Liver (tissue), 9 donors: Measurements from ENCODE around the gene PCDHA6. TPM values are rescaled to one million over a fixed set of nuclear protein-coding genes. Genes with fewer than 3 reads are reported as not detected.
A peak's percentile ranks its signal among the peaks of the same experiment; 100 is the strongest.
"Not testable (repeated sequence)": the region's sequence is repeated elsewhere in the genome, so short reads cannot be mapped to it uniquely, and the experiment has no call there.

ENCODE experiments used
- DNase-seq: peaks from one replicate; pipeline ENCODE4 v3.0.0-alpha.2; 2017; ENCODE audit warnings: low spot score
- H3K27ac ChIP-seq, 2 donors: one replicate each; pipeline ENCODE4 v1.7.0; 2013; ENCODE audit warnings: inconsistent platforms in 2 of 2, low read length in 2 of 2, control low read depth in 1 of 2, low read depth in 1 of 2, mild to moderate bottlenecking in 1 of 2
- H3K27me3 ChIP-seq, 4 donors: one replicate each; pipeline versions ENCODE4 v1.6.1 to v1.7.0; 2013; ENCODE audit warnings: low read length in 3 of 4, inconsistent platforms in 1 of 4, mild to moderate bottlenecking in 1 of 4, moderate library complexity in 1 of 4; ENCODE audit not compliant: control insufficient read depth in 4 of 4, insufficient read depth in 4 of 4
- H3K36me3 ChIP-seq, 4 donors: one replicate each; pipeline versions ENCODE4 v1.6.1 to v1.7.0; 2013; ENCODE audit warnings: low read length in 3 of 4, mild to moderate bottlenecking in 3 of 4, low read depth in 1 of 4, moderate library complexity in 1 of 4; ENCODE audit not compliant: control insufficient read depth in 4 of 4, insufficient read depth in 3 of 4
- H3K4me1 ChIP-seq, 4 donors: one replicate each; pipeline versions ENCODE4 v1.6.1 to v1.7.0; 2013; ENCODE audit warnings: low read length in 3 of 4, mild to moderate bottlenecking in 3 of 4, moderate library complexity in 1 of 4; ENCODE audit not compliant: control insufficient read depth in 4 of 4, insufficient read depth in 4 of 4
- H3K4me3 ChIP-seq, 3 donors: one replicate each; pipeline versions ENCODE4 v1.6.1 to v1.7.0; 2013; ENCODE audit warnings: low read length in 3 of 3, control low read depth in 1 of 3, low read depth in 1 of 3, mild to moderate bottlenecking in 1 of 3
- H3K9ac ChIP-seq, 2 donors: one replicate each; pipeline ENCODE4 v1.7.0; 2013; ENCODE audit warnings: low read length in 2 of 2, mild to moderate bottlenecking in 2 of 2, moderate library complexity in 2 of 2, control low read depth in 1 of 2, low read depth in 1 of 2
- H3K9me3 ChIP-seq, 4 donors: one replicate each; pipeline versions ENCODE4 v1.6.1 to v1.7.0; 2013; ENCODE audit warnings: low read length in 3 of 4; ENCODE audit not compliant: control insufficient read depth in 4 of 4
- ATF3 ChIP-seq: IDR thresholded peaks from 2 replicates; pipeline ENCODE4 v1.6.1; 2016; ENCODE audit warnings: antibody characterized with exemption
- CTCF ChIP-seq: fragments of 150-350 bp; IDR thresholded peaks from 2 replicates; pipeline ENCODE4 v1.5.1; 2017; ENCODE audit warnings: improper control_type of control experiment, low read depth, low read length; ENCODE audit not compliant: missing input control
- FOXA1 ChIP-seq: IDR thresholded peaks from 2 replicates; pipeline ENCODE4 v1.6.1; 2016; ENCODE audit warnings: antibody characterized with exemption
- FOXA2 ChIP-seq: IDR thresholded peaks from 2 replicates; pipeline ENCODE4 v1.6.1; 2016; ENCODE audit warnings: antibody characterized with exemption
- HNF4G ChIP-seq: IDR thresholded peaks from 2 replicates; pipeline ENCODE4 v1.6.1; 2016; ENCODE audit warnings: antibody characterized with exemption
- JUND ChIP-seq, 2 donors: IDR thresholded peaks; 2 replicates each; pipeline ENCODE4 v1.6.1; 2016; ENCODE audit warnings: antibody characterized with exemption in 2 of 2
- NR2F2 ChIP-seq: IDR thresholded peaks from 2 replicates; pipeline ENCODE4 v1.6.1; 2016; ENCODE audit warnings: antibody characterized with exemption
- RAD21 ChIP-seq, 2 donors: IDR thresholded peaks; 2 replicates each; pipeline ENCODE4 v1.6.1; 2016; ENCODE audit warnings: antibody characterized with exemption in 2 of 2, mild to moderate bottlenecking in 2 of 2
- REST ChIP-seq: IDR thresholded peaks from 2 replicates; pipeline ENCODE4 v1.6.1; 2016; ENCODE audit warnings: antibody characterized with exemption, mild to moderate bottlenecking
- RXRA ChIP-seq, 2 donors: IDR thresholded peaks; 2 replicates each; pipeline ENCODE4 v1.6.1; 2017 to 2018; ENCODE audit warnings: antibody characterized with exemption in 2 of 2, mild to moderate bottlenecking in 1 of 2
- SP1 ChIP-seq: IDR thresholded peaks from 2 replicates; pipeline ENCODE4 v1.6.1; 2018; ENCODE audit warnings: antibody characterized with exemption, mild to moderate bottlenecking
- TAF1 ChIP-seq: conservative IDR thresholded peaks from 2 replicates; pipeline ENCODE4 v1.6.1; 2016; ENCODE audit warnings: antibody characterized with exemption, mild to moderate bottlenecking
- YY1 ChIP-seq: IDR thresholded peaks from 2 replicates; pipeline ENCODE4 v1.6.1; 2016; ENCODE audit warnings: antibody characterized with exemption, mild to moderate bottlenecking
- WGBS: extraction: QIAGEN DNeasy Blood & Tissue Kit; methylation state at CpG from one replicate; pipeline ENCODE4 v1.1.7; 2013; 5-methylcytosine and 5-hydroxymethylcytosine counted together
- polyA plus RNA-seq, 2 donors: library from polyadenylated mRNA; stranded (reverse) in 1 of 2; unstranded in 1 of 2; fragments of 200-250 nt in 1 of 2; fragments of >200 nt in 1 of 2; fragmentation: Nextera tagmentation in 1 of 2; extraction: Ambion mirVana in 1 of 2; gene quantifications; one replicate each; pipeline versions ENCODE4 v1.2.1 to v1.2.3, GENCODE V29; 2013 to 2015
- total RNA-seq, 2 donors: library from RNA; depleted of rRNA; stranded (reverse); fragments of >200 nt; gene quantifications; one replicate each; pipeline ENCODE4 v1.2.3, GENCODE V29; 2014
- TF ChIP-seq, protein P1 (sequence below): IDR thresholded peaks from 2 replicates; pipeline ENCODE4 v1.6.1; 2016; ENCODE audit warnings: antibody characterized with exemption
- donor health status: healthy.
- donor health status: healthy.
- donor health status: healthy.
- donor health status: healthy.
- donor health status: healthy.

The PCDHA6 gene
- total and polyA plus RNA-seq, 4 donors: 0.02 to 0.08 TPM; not detected in 2

DNA sequence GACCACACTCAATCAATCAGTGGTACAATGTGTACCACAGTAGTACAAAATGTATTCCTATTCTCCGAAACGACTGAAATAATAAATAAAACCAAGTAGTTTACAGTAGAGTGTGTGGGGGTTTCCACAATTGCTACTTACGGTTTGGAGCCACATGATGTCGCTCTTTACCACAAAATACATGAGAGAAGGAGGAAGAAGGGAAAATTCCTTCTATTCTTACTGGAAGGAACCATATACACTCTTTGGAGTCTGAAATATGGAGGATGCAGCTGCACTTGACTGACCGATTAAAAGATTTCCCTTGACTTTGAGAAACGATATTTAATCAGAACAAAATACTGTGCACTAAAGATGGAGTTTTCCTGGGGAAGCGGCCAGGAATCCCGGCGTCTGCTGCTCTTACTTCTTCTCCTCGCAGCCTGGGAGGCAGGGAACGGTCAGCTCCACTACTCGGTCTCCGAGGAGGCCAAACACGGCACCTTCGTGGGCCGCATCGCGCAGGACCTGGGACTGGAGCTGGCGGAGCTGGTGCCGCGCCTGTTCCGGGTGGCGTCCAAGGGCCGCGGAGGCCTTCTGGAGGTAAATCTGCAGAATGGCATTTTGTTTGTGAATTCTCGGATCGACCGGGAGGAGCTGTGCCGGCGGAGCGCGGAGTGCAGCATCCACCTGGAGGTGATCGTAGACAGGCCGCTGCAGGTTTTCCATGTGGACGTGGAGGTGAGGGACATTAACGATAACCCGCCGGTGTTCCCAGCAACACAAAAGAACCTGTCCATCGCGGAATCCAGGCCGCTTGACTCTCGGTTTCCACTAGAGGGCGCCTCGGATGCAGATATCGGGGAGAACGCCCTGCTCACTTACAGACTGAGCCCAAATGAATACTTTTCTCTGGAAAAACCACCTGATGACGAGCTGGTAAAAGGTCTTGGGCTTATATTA is 20.7 kb upstream of the PCDHA6 start, which contains the start of gene PCDHA4:
Gene PCDHA4, plus strand, starts transcription at position 235 of the 942 bp plus-strand sequence.
- Histone ChIP-seq H3K4me3 (peak within 1 kb of the TSS in 2 of 3 donors; percentile 7 to 8), H3K27me3 (peaks cover 0 to 2% (median 0%) of the 10 kb centered on the region in 4 donors), H3K9me3 (peaks cover 29 to 51% (median 36%) of the 10 kb centered on the region in 4 donors), H3K4me1 (no peaks in the 10 kb centered on the region), H3K36me3 (no peaks in the 10 kb centered on the region), H3K9ac (no peak within 1 kb of the TSS), H3K27ac (no peak within 1 kb of the TSS)
- DNase-seq: no peak
- 23% methylated on average over 47 of the region's 47 CpGs for WGBS
- TF ChIP-seq CTCF (no peak), HNF4G (no peak), NR2F2 (no peak), TAF1 (no peak), JUND (IDR thresholded peaks at IDR 0.05) (no peak), RAD21 (IDR thresholded peaks at IDR 0.05) (no peak)
- TF ChIP-seq, protein P1, sequence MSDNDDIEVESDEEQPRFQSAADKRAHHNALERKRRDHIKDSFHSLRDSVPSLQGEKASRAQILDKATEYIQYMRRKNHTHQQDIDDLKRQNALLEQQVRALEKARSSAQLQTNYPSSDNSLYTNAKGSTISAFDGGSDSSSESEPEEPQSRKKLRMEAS: no peak

DNA sequence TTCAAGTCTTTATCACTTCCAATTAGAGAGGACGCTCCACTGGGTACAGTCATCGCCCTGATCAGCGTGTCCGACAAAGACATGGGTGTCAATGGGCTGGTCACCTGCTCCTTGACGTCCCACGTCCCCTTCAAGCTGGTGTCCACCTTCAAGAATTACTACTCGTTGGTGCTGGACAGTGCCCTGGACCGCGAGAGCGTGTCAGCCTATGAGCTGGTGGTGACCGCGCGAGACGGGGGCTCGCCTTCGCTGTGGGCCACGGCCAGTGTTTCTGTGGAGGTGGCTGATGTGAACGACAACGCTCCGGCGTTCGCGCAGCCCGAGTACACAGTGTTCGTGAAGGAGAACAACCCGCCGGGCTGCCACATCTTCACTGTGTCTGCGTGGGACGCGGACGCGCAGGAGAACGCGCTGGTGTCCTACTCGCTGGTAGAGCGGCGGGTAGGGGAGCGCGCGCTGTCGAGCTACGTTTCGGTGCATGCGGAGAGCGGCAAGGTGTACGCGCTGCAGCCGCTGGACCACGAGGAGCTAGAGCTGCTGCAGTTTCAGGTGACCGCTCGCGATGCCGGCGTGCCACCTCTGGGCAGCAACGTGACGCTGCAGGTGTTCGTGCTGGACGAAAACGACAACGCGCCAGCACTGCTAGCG is 19.4 kb upstream of the PCDHA6 start:
- not testable (repeated sequence) for H3K9ac ChIP-seq, H3K4me1 ChIP-seq, H3K36me3 ChIP-seq, H3K27ac ChIP-seq, H3K27me3 ChIP-seq, H3K4me3 ChIP-seq, DNase-seq
- WGBS: 57% methylated on average over 62 of the region's 62 CpGs
- peaks cover 21 to 42% (median 24%) of the 10 kb centered on the region in 4 donors for H3K9me3 ChIP-seq

GRCh38 chr5:140808889-140809291 is 18.9 kb upstream of the PCDHA6 start:
- 62% methylated on average over 43 of the region's 43 CpGs for WGBS
- peaks cover 20 to 41% (median 22%) of the 10 kb centered on the region in 4 donors for H3K9me3 ChIP-seq
- no peak for TF ChIP-seq ATF3
- no peak for TF ChIP-seq HNF4G
- no peak for TF ChIP-seq RAD21 (IDR thresholded peaks at IDR 0.05)
- TF ChIP-seq CTCF: no peak
- TF ChIP-seq RXRA (IDR thresholded peaks at IDR 0.05): no peak
- no peak for TF ChIP-seq YY1
- no peak for TF ChIP-seq TAF1
- no peak for TF ChIP-seq FOXA2
- TF ChIP-seq NR2F2: no peak
- no peak for TF ChIP-seq SP1
- TF ChIP-seq, protein P1: no peak
- TF ChIP-seq JUND (IDR thresholded peaks at IDR 0.05): no peak
- TF ChIP-seq REST: no peak
- TF ChIP-seq FOXA1: no peak

More at GRCh38 chr5:140808889-140809291, 18.9 kb upstream of the PCDHA6 start:
- DNase-seq: no peak
- Histone ChIP-seq H3K36me3 (no peaks in the 10 kb centered on the region), H3K27me3 (peaks cover 0 to 3% (median 1%) of the 10 kb centered on the region in 4 donors), H3K4me1 (no peaks in the 10 kb centered on the region), H3K4me3 (peak overlapping the region in 1 of 3 donors; percentile 26), H3K9ac (no peak overlapping the region), H3K27ac (no peak overlapping the region)
